ENCODE measurements around the gene FAM20A.

FAM20A gene

GRCh38 chr17:68608515-68609130, 7.5 kb upstream of the FAM20A start:
- no peak for DNase-seq

DNA sequence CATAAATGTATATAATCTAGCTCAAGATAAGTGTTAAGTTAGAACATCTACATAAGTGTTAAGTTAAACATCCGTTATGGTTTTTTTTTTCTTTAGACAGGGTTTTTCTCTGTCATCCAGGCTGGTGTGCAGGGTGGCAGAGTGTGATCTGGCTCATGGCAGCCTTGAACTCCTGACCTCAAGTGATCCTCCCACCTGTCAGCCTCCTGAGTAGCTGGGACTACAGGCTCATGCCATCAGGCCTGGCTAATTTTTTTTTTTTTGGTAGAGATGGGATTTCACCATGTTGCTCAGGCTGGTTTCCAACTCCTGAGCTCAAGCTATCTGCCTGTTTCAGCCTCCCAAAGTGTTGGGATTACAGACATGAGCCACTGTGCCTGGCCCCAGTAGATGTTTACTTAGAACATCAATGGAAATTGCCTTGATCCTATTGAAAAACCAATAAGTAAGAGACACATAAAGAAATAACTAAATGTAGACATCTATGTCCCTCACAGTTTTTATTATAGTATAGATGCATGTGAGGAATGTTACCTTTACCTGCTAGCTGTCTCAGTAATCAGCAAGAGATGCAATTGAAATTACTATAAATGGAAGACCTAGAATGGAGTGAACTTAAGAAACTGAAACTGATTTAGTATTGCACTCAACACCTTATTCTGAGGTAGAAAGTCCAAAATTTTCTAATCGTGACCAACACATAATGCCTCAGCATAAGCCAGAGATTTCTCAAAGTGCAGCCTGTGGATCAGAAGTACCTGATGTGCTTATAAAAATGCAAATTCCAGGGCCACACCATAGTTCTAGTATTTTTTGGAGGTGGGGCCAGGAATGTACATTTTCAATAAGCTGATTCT, 5.5 kb upstream of the FAM20A start:
- no peak for DNase-seq

DNA sequence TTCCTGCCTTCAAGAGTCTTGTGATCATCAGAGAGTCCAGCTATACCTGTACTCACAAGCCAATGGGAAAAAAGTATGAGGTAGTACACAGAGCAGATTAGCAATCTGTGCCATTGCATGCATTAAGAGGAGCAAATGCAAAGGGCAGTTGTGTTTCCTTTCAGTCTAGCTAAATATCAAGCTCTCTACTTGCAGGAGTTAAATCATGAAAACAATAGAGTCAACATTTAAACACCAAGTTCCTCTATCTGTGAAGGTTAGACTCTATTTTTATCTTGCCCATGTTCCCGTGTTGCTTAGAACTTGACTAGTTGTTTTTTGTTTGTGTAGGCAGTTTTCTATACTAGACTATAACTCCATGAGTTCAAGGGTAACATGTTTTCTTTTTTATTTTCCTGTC, 4.7 kb upstream of the FAM20A start:
- DNase-seq: no peak

DNA sequence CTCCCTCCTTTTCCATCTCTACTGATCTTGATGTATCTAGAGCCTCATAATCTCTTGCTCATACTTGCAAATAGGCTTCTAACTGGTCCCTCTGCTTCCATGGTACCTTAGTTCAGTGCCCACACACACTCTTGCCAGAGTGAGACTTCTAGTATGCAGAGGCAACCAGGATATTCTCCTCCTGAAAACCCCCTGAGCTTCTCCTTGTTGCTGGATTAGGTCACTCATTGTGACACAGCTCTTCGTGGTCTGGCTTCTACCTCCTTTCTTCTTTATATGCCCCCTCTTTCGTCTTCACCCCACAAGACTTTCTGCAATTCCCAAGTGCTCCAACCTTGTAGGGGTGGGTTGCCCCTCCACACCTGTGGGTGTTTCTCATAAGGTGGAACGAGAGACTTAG, 2.5 kb upstream of the FAM20A start:
- no peak for DNase-seq

DNA sequence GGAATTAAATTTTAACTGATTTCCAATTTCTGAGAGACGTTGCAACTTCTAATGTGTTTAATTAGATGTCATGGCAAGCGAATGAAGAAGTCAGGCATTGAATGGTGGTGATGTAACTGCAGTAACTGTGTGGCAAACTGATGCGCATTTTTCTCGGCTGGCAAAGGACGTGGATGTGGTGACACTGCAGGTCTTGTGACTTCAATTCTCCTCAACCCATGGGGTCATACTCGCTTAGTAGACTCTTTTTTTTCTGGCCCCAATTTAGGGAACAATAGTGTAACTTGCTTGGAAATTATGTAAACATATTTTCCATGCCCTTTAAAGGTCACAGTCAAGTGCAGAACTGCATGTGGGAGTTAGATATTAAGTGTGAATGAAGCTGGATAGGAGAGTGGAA, 1.9 kb upstream of the FAM20A start:
- no peak for DNase-seq

- DNase-seq: no peak
Observed at GRCh38 chr17:68602289-68602688, 1.1 kb upstream of the FAM20A start.

- DNase-seq: no peak
Observed at GRCh38 chr17:68601565-68602288, 560 bp upstream of the FAM20A start.

- peak; percentile 60 for DNase-seq
Observed at GRCh38 chr17:68600067-68600930, 868 bp downstream of the FAM20A start.

GRCh38 chr17:68599552-68600066, 1.6 kb downstream of the FAM20A start:
- peak; percentile 75 for DNase-seq

DNA sequence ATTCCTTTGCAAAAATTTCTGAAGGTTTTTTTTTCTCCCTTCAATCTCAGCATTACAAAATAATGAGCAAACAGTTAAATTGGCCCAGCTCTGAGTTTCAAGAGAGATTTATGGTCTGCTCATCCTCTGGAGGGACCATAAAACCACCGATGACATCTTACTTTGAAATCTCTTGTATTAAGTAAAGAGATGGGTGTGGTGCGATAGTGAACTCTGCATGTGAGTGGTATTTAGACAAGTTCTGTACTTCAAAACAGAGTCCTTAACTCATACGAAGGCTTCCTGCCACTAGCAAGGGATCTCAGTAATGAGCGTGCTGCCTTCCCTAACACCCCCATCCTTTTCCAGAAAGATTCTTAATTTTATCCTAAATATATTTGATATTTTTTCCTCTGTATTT, 2.1 kb downstream of the FAM20A start:
- DNase-seq: no peak

GRCh38 chr17:68598545-68598961, 2.6 kb downstream of the FAM20A start:
- DNase-seq: no peak

DNA sequence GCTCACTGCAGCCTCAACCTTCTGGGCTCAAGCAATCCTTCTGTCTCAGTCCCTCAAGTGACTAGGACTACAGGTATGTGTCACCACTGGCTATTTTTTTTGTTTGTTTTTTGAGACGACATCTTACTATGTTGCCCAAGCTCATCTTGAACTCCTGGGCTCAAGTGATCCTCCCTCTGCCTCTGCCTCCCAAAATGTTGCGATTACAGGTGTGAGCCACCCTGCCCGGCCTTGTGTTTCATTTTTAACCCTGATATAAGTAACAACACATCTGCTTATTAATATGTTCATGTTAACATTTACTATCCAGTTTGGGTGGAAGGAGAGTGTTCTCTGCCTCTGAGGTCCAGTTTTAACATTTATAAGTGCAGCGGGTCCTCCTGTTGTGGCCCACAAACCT, 3.1 kb downstream of the FAM20A start:
- no peak for DNase-seq

- no peak for DNase-seq
Observed at GRCh38 chr17:68596411-68596945, 4.7 kb downstream of the FAM20A start.

DNA sequence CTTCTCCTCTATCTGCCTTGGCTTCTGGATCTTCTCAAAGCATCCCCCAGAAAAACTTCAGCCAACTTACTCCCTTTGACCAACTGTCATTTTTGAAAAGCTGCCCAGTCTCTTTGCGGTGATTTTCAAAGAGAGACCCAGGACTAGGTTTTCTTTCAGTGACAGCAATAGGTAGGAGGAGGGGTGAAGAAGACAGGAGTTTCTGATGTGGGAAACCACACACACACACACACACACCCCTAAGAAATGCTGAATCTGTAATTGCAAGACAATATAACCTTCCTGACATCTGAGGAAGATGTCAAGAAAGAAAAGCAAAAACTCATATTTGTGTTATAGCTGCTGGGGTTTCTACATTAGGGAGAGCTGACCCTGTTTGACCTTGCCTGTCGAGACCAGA, 5.2 kb downstream of the FAM20A start:
- no peak for DNase-seq

DNA sequence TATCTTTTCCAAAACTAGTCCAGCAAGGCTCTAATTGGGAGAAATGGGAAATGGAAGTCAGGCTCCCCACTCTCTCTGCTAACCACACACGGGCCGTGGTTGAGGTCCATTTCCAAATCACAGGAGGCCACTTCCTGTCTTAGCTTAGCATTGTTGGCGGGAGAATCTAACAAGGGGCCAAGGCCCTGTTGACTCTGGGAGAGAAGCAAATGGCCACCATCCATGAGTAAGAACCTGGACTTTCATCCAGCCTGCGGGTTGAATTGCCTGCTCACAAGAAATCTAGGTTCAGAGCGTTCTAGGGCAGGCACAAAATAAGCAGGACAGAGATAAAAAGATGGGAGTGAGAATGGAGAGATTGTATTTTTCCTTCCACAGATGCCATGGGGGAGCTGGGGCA, 5.7 kb downstream of the FAM20A start:
- DNase-seq: peak; percentile 67

GRCh38 chr17:68594552-68594951, 6.6 kb downstream of the FAM20A start:
- DNase-seq: no peak

- DNase-seq: peak; percentile 74
Observed at GRCh38 chr17:68592682-68593641, 8.2 kb downstream of the FAM20A start.

DNA sequence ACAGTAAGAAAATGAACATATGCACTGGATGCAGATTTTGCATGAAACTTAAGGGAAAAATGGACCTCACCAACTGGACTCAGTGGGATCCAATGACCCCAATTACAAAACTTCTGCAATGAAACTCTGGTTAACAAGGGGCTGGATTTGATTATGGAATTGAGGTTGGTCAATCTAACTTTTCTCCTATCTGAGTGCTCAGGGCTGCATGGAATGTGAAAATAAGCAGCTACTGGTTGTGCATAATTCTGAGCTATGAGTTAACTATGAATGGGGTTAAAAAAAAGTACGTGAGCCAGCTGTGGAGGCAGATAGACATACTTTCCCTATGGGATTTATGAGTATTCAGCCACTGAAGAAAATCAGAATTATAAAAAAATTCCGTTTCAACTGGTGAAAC, 9.2 kb downstream of the FAM20A start:
- no peak for DNase-seq

- peak; percentile 69 for DNase-seq
Observed at GRCh38 chr17:68591583-68591982, 9.6 kb downstream of the FAM20A start.

DNA sequence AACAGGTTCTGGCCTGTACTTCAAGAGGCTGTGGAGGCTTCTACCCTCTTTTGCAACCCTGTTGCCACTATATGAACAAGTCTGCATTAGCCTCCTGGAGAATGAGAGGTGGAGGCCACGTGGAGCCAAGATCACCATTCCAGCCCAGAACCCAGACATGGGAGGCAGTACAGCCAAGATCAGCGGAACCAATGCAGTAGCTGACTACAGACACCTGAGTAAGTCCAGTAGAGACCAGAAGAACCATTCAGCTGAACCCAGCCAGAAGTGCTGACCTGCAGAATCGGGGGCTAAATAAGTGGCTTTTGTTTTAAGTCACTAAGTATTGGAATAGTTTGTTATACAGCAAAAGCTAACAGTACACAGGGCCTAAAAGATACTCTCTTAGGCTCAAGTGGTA, 12.1 kb downstream of the FAM20A start:
- DNase-seq: no peak

- DNase-seq: no peak
Observed at GRCh38 chr17:68588362-68588761, 12.8 kb downstream of the FAM20A start.
